ENCODE results near the gene PIP4P1.

Gene PIP4P1

DNA sequence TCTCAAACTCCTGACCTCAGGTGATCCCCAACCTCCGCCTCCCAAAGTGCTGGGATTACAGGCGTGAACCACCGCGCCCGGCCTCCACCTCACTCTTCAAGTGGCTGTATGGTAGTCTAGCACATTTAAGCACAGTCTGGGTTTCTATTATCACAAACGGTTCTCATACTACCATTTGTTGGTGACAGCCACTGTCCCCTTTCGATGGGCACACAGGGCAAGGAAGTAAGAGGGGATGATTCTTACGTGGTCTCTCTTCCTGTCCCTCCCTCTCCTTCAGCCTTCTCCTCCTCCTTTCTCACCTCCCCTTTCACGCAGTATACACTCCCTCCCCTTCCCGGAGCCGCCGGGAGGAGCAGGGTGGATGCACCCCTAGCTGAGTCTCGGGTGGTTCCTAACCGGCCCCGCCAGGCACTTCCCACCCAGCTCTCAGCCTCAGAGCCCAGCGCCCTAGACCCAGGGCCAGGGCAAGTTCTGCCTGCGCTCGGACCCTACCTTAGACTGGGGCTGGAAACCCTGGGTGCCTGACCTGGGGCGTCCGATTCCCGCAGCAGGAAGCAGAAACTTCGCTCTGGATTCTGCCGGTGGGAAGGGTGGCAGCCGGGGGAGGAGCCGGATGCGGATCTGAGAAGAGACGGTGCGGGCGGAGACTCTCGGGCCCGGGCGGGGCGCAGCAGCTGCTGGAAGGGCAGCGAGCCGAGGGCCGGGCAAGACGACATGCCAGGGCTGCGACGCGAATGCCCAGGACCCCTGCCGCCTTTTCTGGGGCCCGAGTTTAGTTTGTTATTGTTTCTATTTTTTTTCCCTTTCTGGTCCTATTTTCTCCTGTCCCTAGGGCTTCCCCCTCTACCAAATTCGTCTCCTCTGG lies 48.1 kb downstream of the PIP4P1 start, which contains the start of gene TEP1:
Gene TEP1, minus strand, starts transcription at position 626 of the 868 bp plus-strand sequence. CDS start 5,062 bp downstream, outside the sequence.
- peak; percentile 55 to 71 (median 58) for DNase-seq
- Histone ChIP-seq H3K4me1 (ENCODE audit: control extremely low read depth in 1 of 4, control insufficient read depth in 4 of 4, insufficient read depth in 4 of 4, low read length in 3 of 4) (peaks cover 11 to 33% (median 24%) of the 10 kb centered on the region in 4 experiments), H3K36me3 (ENCODE audit: control insufficient read depth in 4 of 4, insufficient read depth in 4 of 4, low read length in 3 of 4) (peaks cover 1 to 5% (median 3%) of the 10 kb centered on the region in 4 experiments), H3K27ac (ENCODE audit: insufficient read depth in 1 of 2, low read depth in 1 of 2, low read length in 2 of 2, poor library complexity in 1 of 2, severe bottlenecking in 2 of 2) (peak within 1 kb of the TSS; percentile 46 to 82), H3K4me3 (ENCODE audit: control insufficient read depth in 1 of 7, extremely low read depth in 1 of 7, insufficient read depth in 4 of 7, low read depth in 2 of 7, low read length in 6 of 7) (peak within 1 kb of the TSS; percentile 80 to 97 (median 92)), H3K9me3 (ENCODE audit: control extremely low read depth in 1 of 5, control insufficient read depth in 4 of 5, insufficient read depth in 2 of 5, low read depth in 1 of 5, low read length in 4 of 5) (no peaks in the 10 kb centered on the region), H3K27me3 (replicated peaks in 2 of 5; ENCODE audit: control insufficient read depth in 4 of 5, insufficient read depth in 5 of 5, low read length in 4 of 5) (no peaks in the 10 kb centered on the region)
- under 1% methylated on average over 38 of the region's 43 CpGs for WGBS (ENCODE audit: insufficient coverage)
- ChIA-PET CTCF (interaction anchor here (1.1 to 3.8 kb wide), 9 partner anchors 9 to 195 kb away, joined by 3 to 34 read pairs (median 7); partner anchors contain the start of genes APEX1 and OSGEP), POLR2A (interaction anchor here (0.6 to 1.2 kb wide), 4 partner anchors 24 to 70 kb away, joined by 3 to 7 read pairs (median 4); partner anchors contain the start of genes PIP4P1 and PNP)

DNA sequence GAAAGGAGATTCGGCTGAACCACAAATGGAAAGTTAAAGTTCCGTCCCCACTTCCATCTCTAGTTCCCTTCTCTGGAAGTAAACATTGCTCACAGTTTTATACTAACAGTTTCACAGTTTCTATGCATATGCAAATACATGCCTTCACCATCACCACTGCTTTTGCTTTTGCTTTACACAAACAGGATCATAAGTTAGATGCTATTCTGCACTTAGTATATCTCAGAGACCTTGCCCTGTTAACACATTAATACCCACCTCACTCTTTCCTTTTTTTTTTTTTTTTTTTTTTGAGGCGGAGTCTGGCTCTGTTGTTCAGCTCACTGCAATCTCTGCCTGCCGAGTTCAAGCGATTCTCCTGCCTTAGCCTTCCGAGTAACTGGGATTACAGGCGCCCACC lies 48.8 kb downstream of the PIP4P1 start:
- no peaks in the 10 kb centered on the region for H3K27me3 ChIP-seq (replicated peaks in 2 of 5; ENCODE audit: control insufficient read depth in 4 of 5, insufficient read depth in 5 of 5, low read length in 4 of 5)
- WGBS (ENCODE audit: insufficient coverage), result 7% methylated on average over 3 of the region's 7 CpGs
- POLR2A ChIA-PET, result interaction anchor here (0.6 to 1.2 kb wide), 3 partner anchors 24 to 70 kb away, joined by 3 to 4 read pairs (median 3); partner anchors contain the start of gene PIP4P1
- H3K36me3 ChIP-seq (ENCODE audit: control insufficient read depth in 4 of 4, insufficient read depth in 4 of 4, low read length in 3 of 4), result peaks cover 7 to 12% (median 10%) of the 10 kb centered on the region in 4 experiments
- H3K9me3 ChIP-seq (ENCODE audit: control extremely low read depth in 1 of 5, control insufficient read depth in 4 of 5, insufficient read depth in 2 of 5, low read depth in 1 of 5, low read length in 4 of 5), result no peaks in the 10 kb centered on the region
- CTCF ChIA-PET, result interaction anchor here (1.1 to 3.8 kb wide), 4 partner anchors 8 to 196 kb away, joined by 3 to 34 read pairs (median 20); partner anchors contain the start of genes APEX1 and OSGEP
- H3K27ac ChIP-seq (ENCODE audit: insufficient read depth in 1 of 2, low read depth in 1 of 2, low read length in 2 of 2, poor library complexity in 1 of 2, severe bottlenecking in 2 of 2), result peak overlapping the region in 1 of 2 experiments; percentile 82
- H3K4me1 ChIP-seq (ENCODE audit: control extremely low read depth in 1 of 4, control insufficient read depth in 4 of 4, insufficient read depth in 4 of 4, low read length in 3 of 4), result peaks cover 11 to 30% (median 24%) of the 10 kb centered on the region in 4 experiments
- DNase-seq, result peak; percentile 26 to 67 (median 56)
- peak overlapping the region; percentile 80 to 97 (median 92) for H3K4me3 ChIP-seq (ENCODE audit: control insufficient read depth in 1 of 7, extremely low read depth in 1 of 7, insufficient read depth in 4 of 7, low read depth in 2 of 7, low read length in 6 of 7)

DNA sequence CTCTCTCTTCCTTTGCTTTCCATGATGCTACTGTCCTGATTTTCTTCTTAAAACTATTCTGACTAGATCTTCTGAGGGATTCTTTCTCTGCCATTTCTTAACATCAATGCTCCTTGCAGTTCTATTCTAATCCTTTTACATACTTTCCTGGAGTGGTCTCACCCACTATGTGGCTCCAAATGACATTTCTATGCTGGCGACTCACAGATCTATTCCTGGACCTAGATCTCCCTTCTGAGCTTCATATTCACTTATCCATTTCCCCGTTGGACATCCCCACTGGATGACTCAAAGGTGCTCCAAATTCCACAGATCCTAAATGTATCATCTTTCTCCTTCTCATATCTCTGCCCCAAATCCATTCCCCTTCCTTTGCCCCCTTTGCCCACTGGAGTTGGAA lies 52.0 kb downstream of the PIP4P1 start:
- H3K9me3 ChIP-seq (ENCODE audit: control extremely low read depth in 1 of 5, control insufficient read depth in 4 of 5, insufficient read depth in 2 of 5, low read depth in 1 of 5, low read length in 4 of 5), result no peaks in the 10 kb centered on the region
- POLR2A ChIA-PET, result interaction anchor here (0.6 kb wide), 1 partner anchor 8 kb away, joined by 3 read pairs; no protein-coding TSS in a partner anchor
- H3K4me3 ChIP-seq (ENCODE audit: control insufficient read depth in 1 of 7, extremely low read depth in 1 of 7, insufficient read depth in 4 of 7, low read depth in 2 of 7, low read length in 6 of 7), result no peak overlapping the region
- H3K27me3 ChIP-seq (replicated peaks in 2 of 5; ENCODE audit: control insufficient read depth in 4 of 5, insufficient read depth in 5 of 5, low read length in 4 of 5), result no peaks in the 10 kb centered on the region
- CTCF ChIA-PET, result interaction anchor here (0.7 to 1.7 kb wide), 2 partner anchors 200 to 890 kb away, joined by 3 to 5 read pairs; no protein-coding TSS in a partner anchor
- no peak for DNase-seq
- 96% methylated on average over 2 of the region's 2 CpGs for WGBS (ENCODE audit: insufficient coverage)
- H3K36me3 ChIP-seq (ENCODE audit: control insufficient read depth in 4 of 4, insufficient read depth in 4 of 4, low read length in 3 of 4), result peaks cover 22 to 40% (median 32%) of the 10 kb centered on the region in 4 experiments
- H3K4me1 ChIP-seq (ENCODE audit: control extremely low read depth in 1 of 4, control insufficient read depth in 4 of 4, insufficient read depth in 4 of 4, low read length in 3 of 4), result peaks cover 8 to 19% (median 10%) of the 10 kb centered on the region in 4 experiments
- H3K27ac ChIP-seq (ENCODE audit: insufficient read depth in 1 of 2, low read depth in 1 of 2, low read length in 2 of 2, poor library complexity in 1 of 2, severe bottlenecking in 2 of 2), result no peak overlapping the region

All from common myeloid progenitor, CD34-positive (primary cell).